ENCODE measurements around the gene ING5. TPM values are rescaled to one million over a fixed set of nuclear protein-coding genes. Genes with fewer than 3 reads are reported as not detected.

ING5 gene
- total and polyA plus RNA-seq, 8 donors, result 14.1 to 63.9 (median 22.3) TPM

DNA sequence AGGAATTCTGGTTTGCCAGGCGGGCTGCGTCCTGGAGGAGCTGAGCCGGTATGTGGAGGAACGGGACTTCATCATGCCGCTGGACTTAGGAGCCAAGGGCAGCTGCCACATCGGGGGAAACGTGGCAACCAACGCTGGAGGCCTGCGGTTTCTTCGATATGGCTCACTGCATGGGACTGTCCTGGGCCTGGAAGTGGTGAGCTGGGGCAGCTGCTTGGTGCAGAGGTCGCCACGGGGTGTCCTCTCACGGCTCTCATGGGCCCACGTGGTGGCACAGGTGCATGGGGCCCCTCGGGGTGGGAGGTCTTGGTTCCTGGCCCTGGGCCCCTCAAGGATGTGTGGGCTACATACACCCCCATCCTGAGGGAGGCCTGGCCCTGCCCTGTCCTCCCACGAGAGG, 41.8 kb downstream of the ING5 start:
- TF ChIP-seq, protein P1, sequence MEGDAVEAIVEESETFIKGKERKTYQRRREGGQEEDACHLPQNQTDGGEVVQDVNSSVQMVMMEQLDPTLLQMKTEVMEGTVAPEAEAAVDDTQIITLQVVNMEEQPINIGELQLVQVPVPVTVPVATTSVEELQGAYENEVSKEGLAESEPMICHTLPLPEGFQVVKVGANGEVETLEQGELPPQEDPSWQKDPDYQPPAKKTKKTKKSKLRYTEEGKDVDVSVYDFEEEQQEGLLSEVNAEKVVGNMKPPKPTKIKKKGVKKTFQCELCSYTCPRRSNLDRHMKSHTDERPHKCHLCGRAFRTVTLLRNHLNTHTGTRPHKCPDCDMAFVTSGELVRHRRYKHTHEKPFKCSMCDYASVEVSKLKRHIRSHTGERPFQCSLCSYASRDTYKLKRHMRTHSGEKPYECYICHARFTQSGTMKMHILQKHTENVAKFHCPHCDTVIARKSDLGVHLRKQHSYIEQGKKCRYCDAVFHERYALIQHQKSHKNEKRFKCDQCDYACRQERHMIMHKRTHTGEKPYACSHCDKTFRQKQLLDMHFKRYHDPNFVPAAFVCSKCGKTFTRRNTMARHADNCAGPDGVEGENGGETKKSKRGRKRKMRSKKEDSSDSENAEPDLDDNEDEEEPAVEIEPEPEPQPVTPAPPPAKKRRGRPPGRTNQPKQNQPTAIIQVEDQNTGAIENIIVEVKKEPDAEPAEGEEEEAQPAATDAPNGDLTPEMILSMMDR (IDR thresholded peaks at IDR 0.05), result no peak
- peak in 1 of 4 donors; percentile 30 for ATAC-seq
- Histone ChIP-seq H3K27ac (no peak overlapping the region), H3K36me3 (peaks cover 0 to 10% (median 3%) of the 10 kb centered on the region in 3 donors), H3K9me3 (no peaks in the 10 kb centered on the region), H3K4me1 (no peaks in the 10 kb centered on the region), H3K27me3 (no peaks in the 10 kb centered on the region), H3K4me3 (no peak overlapping the region)
- 92 to 93% methylated on average over 16 of the region's 16 CpGs for WGBS, 2 donors
- no peak for FAIRE-seq
- intact Hi-C loops (cut with DNase I), result no loop called here
- peak in 1 of 6 donors; percentile 15 for DNase-seq

DNA sequence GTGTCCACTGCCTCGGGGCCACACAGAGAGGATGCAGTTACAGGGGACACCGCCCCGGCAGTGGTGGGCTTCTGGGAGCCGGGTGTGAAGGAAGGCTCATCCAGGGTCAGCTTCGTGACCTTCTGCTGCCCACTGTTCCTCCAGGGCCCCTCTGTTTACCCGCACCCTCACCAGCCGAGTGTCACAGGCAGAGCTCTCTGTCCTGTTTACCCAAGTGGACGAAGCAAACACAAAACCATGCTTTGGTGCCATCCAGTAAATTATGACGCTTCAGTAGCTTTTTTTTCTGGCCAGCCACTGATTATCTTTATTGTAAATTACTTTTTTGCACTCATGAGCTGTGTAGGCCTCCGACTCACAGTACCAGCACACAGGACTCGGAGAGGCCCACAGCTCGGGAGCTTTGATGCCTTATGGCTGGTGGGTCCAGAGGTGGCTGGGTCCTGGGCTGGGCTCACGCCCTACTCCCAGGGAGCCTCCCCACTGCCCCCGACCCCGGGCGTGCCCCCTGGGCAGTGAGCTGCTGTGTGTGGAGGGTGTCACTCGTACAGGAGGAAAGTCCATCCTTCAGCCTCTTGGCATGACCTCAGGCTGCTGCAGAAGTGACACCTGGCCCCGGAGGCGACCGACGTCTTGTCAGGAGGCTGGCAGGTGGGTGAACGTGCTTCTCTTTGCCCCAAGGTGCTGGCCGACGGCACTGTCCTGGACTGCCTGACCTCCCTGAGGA, 42.4 kb downstream of the ING5 start:
- ATAC-seq (peak in 2 of 4 donors; percentile 60 to 62), DNase-seq (no peak), FAIRE-seq (no peak)
- H3K9me3 ChIP-seq, result no peaks in the 10 kb centered on the region
- no peaks in the 10 kb centered on the region for H3K4me1 ChIP-seq
- no peak overlapping the region for H3K4me3 ChIP-seq
- intact Hi-C loops (cut with DNase I), result no loop called here
- H3K36me3 ChIP-seq, result peaks cover 0 to 10% (median 3%) of the 10 kb centered on the region in 3 donors
- WGBS, 2 donors, result 90 to 93% methylated on average over 24 of the region's 24 CpGs
- H3K27me3 ChIP-seq, result no peaks in the 10 kb centered on the region
- no peak overlapping the region for H3K27ac ChIP-seq
- TF ChIP-seq, protein P1 (IDR thresholded peaks at IDR 0.05), result no peak

DNA sequence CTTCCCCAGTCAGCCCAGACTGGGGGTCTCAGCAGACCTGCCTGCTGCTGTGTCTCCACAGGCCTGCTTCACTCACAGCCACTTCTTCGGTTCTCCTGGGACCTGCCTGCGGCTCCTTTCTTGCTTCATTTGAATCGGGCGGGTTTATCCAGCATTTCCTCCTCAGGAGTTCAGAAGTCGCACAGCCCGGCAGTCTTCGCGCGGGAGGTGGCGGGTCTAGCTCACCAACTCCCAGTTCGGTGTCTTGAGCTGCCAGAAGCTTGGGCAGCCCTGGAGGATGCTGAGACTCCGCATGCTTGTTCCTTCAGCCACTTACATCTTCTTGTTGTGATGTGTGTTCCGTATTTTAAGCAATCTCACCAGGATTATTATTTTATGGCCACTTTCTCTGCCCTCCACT, 43.4 kb downstream of the ING5 start:
- H3K9me3 ChIP-seq, result no peaks in the 10 kb centered on the region
- ATAC-seq (no peak), DNase-seq (no peak), FAIRE-seq (no peak)
- H3K27me3 ChIP-seq, result no peaks in the 10 kb centered on the region
- H3K4me3 ChIP-seq, result no peak overlapping the region
- H3K4me1 ChIP-seq, result no peaks in the 10 kb centered on the region
- intact Hi-C loops (cut with DNase I), result no loop called here
- WGBS, 2 donors, result 97 to 98% methylated on average over 13 of the region's 13 CpGs
- TF ChIP-seq, protein P1 (IDR thresholded peaks at IDR 0.05), result no peak
- peaks cover 0 to 10% (median 3%) of the 10 kb centered on the region in 3 donors for H3K36me3 ChIP-seq
- no peak overlapping the region for H3K27ac ChIP-seq

DNA sequence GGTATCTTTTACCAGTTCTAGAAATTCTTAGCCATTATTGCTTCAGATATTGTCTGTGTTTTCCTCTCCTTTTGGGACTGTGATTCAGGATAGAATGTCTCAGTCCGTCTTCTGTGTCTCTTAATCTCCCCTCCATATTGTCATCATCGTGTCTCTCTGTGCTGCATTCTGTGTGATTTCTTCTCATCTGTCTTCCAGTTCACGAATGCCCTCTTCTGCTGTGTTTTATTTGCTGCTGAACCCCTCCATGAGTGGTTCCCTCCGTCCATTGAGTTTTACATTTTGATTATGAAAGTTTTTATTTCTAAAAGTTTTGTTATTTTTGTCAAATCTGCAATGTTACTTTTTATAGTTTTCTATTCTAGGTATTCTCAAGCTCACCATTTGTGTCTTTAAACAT, 44.2 kb downstream of the ING5 start:
- H3K27ac ChIP-seq, result no peak overlapping the region
- no peaks in the 10 kb centered on the region for H3K4me1 ChIP-seq
- no peaks in the 10 kb centered on the region for H3K27me3 ChIP-seq
- no peak for FAIRE-seq
- 95 to 96% methylated on average over 4 of the region's 4 CpGs for WGBS, 2 donors
- intact Hi-C loops (cut with DNase I), result no loop called here
- no peak for ATAC-seq
- peaks cover 0 to 10% (median 3%) of the 10 kb centered on the region in 3 donors for H3K36me3 ChIP-seq
- no peak for DNase-seq
- no peaks in the 10 kb centered on the region for H3K9me3 ChIP-seq
- H3K4me3 ChIP-seq, result no peak overlapping the region
- TF ChIP-seq, protein P1 (IDR thresholded peaks at IDR 0.05), result no peak

Measured in pancreas (tissue), 10 donors.